ENCODE measurements around the gene HSBP1L1.
"Not testable (repeated sequence)": the region's sequence is repeated elsewhere in the genome, so short reads cannot be mapped to it uniquely, and the experiment has no call there.

HSBP1L1 gene

GRCh38 chr18:80004600-80005342 is 40.3 kb downstream of the HSBP1L1 start:
- no peak overlapping the region for H3K9ac ChIP-seq (ENCODE audit: insufficient read length)
- no peak for DNase-seq (ENCODE audit: low read depth, low spot score)

GRCh38 chr18:80006724-80007123 is 42.3 kb downstream of the HSBP1L1 start:
- Histone ChIP-seq H3K27ac (no peak overlapping the region), H3K4me3 (no peak overlapping the region), H3K9ac (ENCODE audit: insufficient read length) (no peak overlapping the region), H3K9me3 (ENCODE audit: low read depth, low read length) (no peaks in the 10 kb centered on the region), H3K36me3 (ENCODE audit: insufficient read depth, low read length) (no peaks in the 10 kb centered on the region)
- DNase-seq (ENCODE audit: low read depth, low spot score), result no peak
- no peak for TF ChIP-seq FOXP2 (optimal IDR thresholded peaks at IDR 0.05; ENCODE audit: control extremely low read depth, extremely low read length, insufficient read depth)
- no peak for TF ChIP-seq EZH2 (IDR thresholded peaks at IDR 0.05)
- no peak for TF ChIP-seq POLR2AphosphoS5 (IDR thresholded peaks at IDR 0.05; ENCODE audit: borderline replicate concordance, low read depth, low read length)

More at GRCh38 chr18:80004600-80005342, 40.3 kb downstream of the HSBP1L1 start:
- no peaks in the 10 kb centered on the region for H3K36me3 ChIP-seq (ENCODE audit: insufficient read depth, low read length)
- TF ChIP-seq FOXP2 (optimal IDR thresholded peaks at IDR 0.05; ENCODE audit: control extremely low read depth, extremely low read length, insufficient read depth), result no peak
- no peak for TF ChIP-seq EZH2 (IDR thresholded peaks at IDR 0.05)
- no peak for TF ChIP-seq POLR2AphosphoS5 (IDR thresholded peaks at IDR 0.05; ENCODE audit: borderline replicate concordance, low read depth, low read length)
- H3K4me3 ChIP-seq, result no peak overlapping the region
- H3K9me3 ChIP-seq (ENCODE audit: low read depth, low read length), result no peaks in the 10 kb centered on the region
- H3K27ac ChIP-seq, result no peak overlapping the region

- Histone ChIP-seq H3K36me3 (ENCODE audit: insufficient read depth, low read length) (no peaks in the 10 kb centered on the region), H3K9ac (ENCODE audit: insufficient read length) (no peak overlapping the region), H3K27ac (no peak overlapping the region), H3K4me3 (no peak overlapping the region), H3K9me3 (ENCODE audit: low read depth, low read length) (no peaks in the 10 kb centered on the region)
- no peak for TF ChIP-seq EZH2 (IDR thresholded peaks at IDR 0.05)
- DNase-seq (ENCODE audit: low read depth, low spot score), result no peak
These were observed 45.5 kb downstream of the HSBP1L1 start for GRCh38 chr18:80009661-80010550.

GRCh38 chr18:80010551-80010906 is 46.1 kb downstream of the HSBP1L1 start:
- H3K36me3 ChIP-seq (ENCODE audit: insufficient read depth, low read length), result no peaks in the 10 kb centered on the region
- no peak overlapping the region for H3K9ac ChIP-seq (ENCODE audit: insufficient read length)
- no peak overlapping the region for H3K4me3 ChIP-seq
- no peaks in the 10 kb centered on the region for H3K9me3 ChIP-seq (ENCODE audit: low read depth, low read length)
- H3K27ac ChIP-seq, result peak overlapping the region; percentile 60
- DNase-seq (ENCODE audit: low read depth, low spot score), result no peak
- TF ChIP-seq EZH2 (IDR thresholded peaks at IDR 0.05) (no peak), POLR2AphosphoS5 (IDR thresholded peaks at IDR 0.05; ENCODE audit: borderline replicate concordance, low read depth, low read length) (no peak), FOXP2 (optimal IDR thresholded peaks at IDR 0.05; ENCODE audit: control extremely low read depth, extremely low read length, insufficient read depth) (no peak)

- H3K27ac ChIP-seq, result peak overlapping the region; percentile 60
- not testable (repeated sequence) for H3K4me3 ChIP-seq; H3K9ac ChIP-seq (ENCODE audit: insufficient read length); H3K9me3 ChIP-seq (ENCODE audit: low read depth, low read length); H3K36me3 ChIP-seq (ENCODE audit: insufficient read depth, low read length); DNase-seq (ENCODE audit: low read depth, low spot score)
These were observed 47.2 kb downstream of the HSBP1L1 start for GRCh38 chr18:80011496-80012137.

- Histone ChIP-seq H3K4me3 (no peak overlapping the region), H3K9ac (ENCODE audit: insufficient read length) (no peak overlapping the region), H3K9me3 (ENCODE audit: low read depth, low read length) (no peaks in the 10 kb centered on the region), H3K27ac (no peak overlapping the region), H3K36me3 (ENCODE audit: insufficient read depth, low read length) (no peaks in the 10 kb centered on the region)
- TF ChIP-seq FOXP2 (optimal IDR thresholded peaks at IDR 0.05; ENCODE audit: control extremely low read depth, extremely low read length, insufficient read depth) (no peak), EZH2 (IDR thresholded peaks at IDR 0.05) (no peak), POLR2AphosphoS5 (IDR thresholded peaks at IDR 0.05; ENCODE audit: borderline replicate concordance, low read depth, low read length) (no peak)
- DNase-seq (ENCODE audit: low read depth, low spot score), result no peak
These were observed 48.3 kb downstream of the HSBP1L1 start for GRCh38 chr18:80012714-80013113.

Data from SK-N-MC (cell line).